H9 (cell line): ENCODE measurements around the gene ERC2. TPM values are rescaled to one million over a fixed set of nuclear protein-coding genes. Genes with fewer than 3 reads are reported as not detected.
A peak's percentile ranks its signal among the peaks of the same experiment; 100 is the strongest.

Experiments
- DNase-seq: peaks from one replicate; pipeline ENCODE4 v3.0.0-alpha.2; 2017
- H2AFZ ChIP-seq: one replicate; pipeline ENCODE4 v1.6.1; 2013; ENCODE audit warnings: mild to moderate bottlenecking, low read length, control low read depth, moderate library complexity
- H2AK5ac ChIP-seq: 2 replicates; pipeline ENCODE4 v1.6.1; 2013; ENCODE audit warnings: low read length, control low read depth, mixed read lengths; ENCODE audit not compliant: insufficient read length
- H2BK120ac ChIP-seq: one replicate; pipeline ENCODE4 v1.6.1; 2013; ENCODE audit warnings: low read depth, mild to moderate bottlenecking, low read length, control low read depth, inconsistent platforms; ENCODE audit not compliant: poor library complexity, severe bottlenecking
- H2BK12ac ChIP-seq: 2 replicates; pipeline ENCODE4 v1.6.1; 2013; ENCODE audit warnings: low read length, control low read depth, mixed read lengths, low read depth; ENCODE audit not compliant: insufficient read length
- H2BK15ac ChIP-seq: 2 replicates; pipeline ENCODE4 v1.6.1; 2013; ENCODE audit warnings: low read depth, low read length, control low read depth
- H2BK20ac ChIP-seq: one replicate; pipeline ENCODE4 v1.6.1; 2013; ENCODE audit warnings: low read depth, mild to moderate bottlenecking, low read length, control low read depth, inconsistent platforms; ENCODE audit not compliant: poor library complexity, severe bottlenecking
- H2BK5ac ChIP-seq: 2 replicates; pipeline ENCODE4 v1.6.1; 2013; ENCODE audit warnings: low read length, control low read depth, mixed read lengths; ENCODE audit not compliant: insufficient read length
- H3K14ac ChIP-seq: 2 replicates; pipeline ENCODE4 v1.6.1; 2013; ENCODE audit warnings: low read length, control low read depth; ENCODE audit not compliant: insufficient read depth
- H3K18ac ChIP-seq: 2 replicates; pipeline ENCODE4 v1.6.1; 2013; ENCODE audit warnings: low read depth, mild to moderate bottlenecking, mixed read lengths, low read length, control low read depth; ENCODE audit not compliant: insufficient read length
- H3K23ac ChIP-seq: 2 replicates; pipeline ENCODE4 v1.6.1; 2013; ENCODE audit warnings: low read length, control low read depth, mixed read lengths, low read depth; ENCODE audit not compliant: insufficient read length
- H3K23me2 ChIP-seq: 2 replicates; pipeline ENCODE4 v1.6.1; 2013; ENCODE audit warnings: low read depth, mild to moderate bottlenecking, mixed read lengths, low read length, control low read depth; ENCODE audit not compliant: insufficient read length, poor library complexity, severe bottlenecking
- H3K27ac ChIP-seq: 2 replicates; pipeline ENCODE4 v1.5.1; 2013; ENCODE audit warnings: low read length, control low read depth, mixed read lengths, low read depth; ENCODE audit not compliant: insufficient read length
- H3K27me3 ChIP-seq: 2 replicates; pipeline ENCODE4 v1.6.1; 2013; ENCODE audit warnings: low read length, control low read depth, inconsistent platforms; ENCODE audit not compliant: insufficient read depth
- H3K4ac ChIP-seq: 2 replicates; pipeline ENCODE4 v1.6.1; 2013; ENCODE audit warnings: low read depth, mild to moderate bottlenecking, control low read depth, inconsistent platforms, low read length, moderate library complexity
- H3K4me1 ChIP-seq: 2 replicates; pipeline ENCODE4 v1.6.1; 2013; ENCODE audit warnings: low read length, control low read depth, inconsistent platforms; ENCODE audit not compliant: insufficient read depth
- H3K4me2 ChIP-seq: 2 replicates; pipeline ENCODE4 v1.6.1; 2013; ENCODE audit warnings: low read length, control low read depth, mixed read lengths; ENCODE audit not compliant: insufficient read length, insufficient read depth
- H3K56ac ChIP-seq: 2 replicates; pipeline ENCODE4 v1.6.1; 2013; ENCODE audit warnings: low read depth, mild to moderate bottlenecking, mixed read lengths, low read length, control low read depth; ENCODE audit not compliant: insufficient read length
- H3K79me1 ChIP-seq: 2 replicates; pipeline ENCODE4 v1.6.1; 2013; ENCODE audit warnings: low read depth, mild to moderate bottlenecking, moderate library complexity, low read length, control low read depth, inconsistent platforms; ENCODE audit not compliant: insufficient read depth, poor library complexity, severe bottlenecking
- H3K79me2 ChIP-seq: 2 replicates; pipeline ENCODE4 v1.6.1; 2013; ENCODE audit warnings: low read length, control low read depth, inconsistent platforms; ENCODE audit not compliant: insufficient read depth
- H3K9ac ChIP-seq: 2 replicates; pipeline ENCODE4 v1.6.1; 2013; ENCODE audit warnings: low read length, control low read depth, mixed read lengths; ENCODE audit not compliant: insufficient read length; ENCODE audit errors: extremely low read depth
- H3K9me3 ChIP-seq: one replicate; pipeline ENCODE4 v1.6.1; 2013; ENCODE audit warnings: low read depth, low read length, inconsistent platforms; ENCODE audit not compliant: control insufficient read depth
- H3T11ph ChIP-seq: one replicate; pipeline ENCODE4 v1.6.1; 2013; ENCODE audit warnings: mild to moderate bottlenecking, low read length, control low read depth, inconsistent platforms
- H4K20me1 ChIP-seq: one replicate; pipeline ENCODE4 v1.6.1; 2013; ENCODE audit not compliant: control insufficient read depth, insufficient read length, insufficient read depth
- H4K5ac ChIP-seq: 2 replicates; pipeline ENCODE4 v1.6.1; 2013; ENCODE audit warnings: low read depth, mild to moderate bottlenecking, mixed read lengths, low read length, control low read depth; ENCODE audit not compliant: insufficient read length
- H4K8ac ChIP-seq: replicated peaks from 2 replicates; pipeline ENCODE4 v1.6.1; 2013; ENCODE audit warnings: low read length, control low read depth, mixed read lengths, low read depth; ENCODE audit not compliant: insufficient read length
- H4K91ac ChIP-seq: 2 replicates; pipeline ENCODE4 v1.6.1; 2013; ENCODE audit warnings: low read depth, mild to moderate bottlenecking, moderate library complexity, mixed read lengths, low read length, control low read depth; ENCODE audit not compliant: insufficient read length
- H3K27ac Mint-ChIP-seq, 3 experiments: 2 replicates in 2 of 3; 3 replicates in 1 of 3; pipeline ENCODE4 v1.8.0; 2020 to 2021; ENCODE audit warnings: mixed read lengths in 3 of 3, mild to moderate bottlenecking in 1 of 3, moderate library complexity in 1 of 3
- H3K27me3 Mint-ChIP-seq: 2 replicates; pipeline ENCODE4 v1.8.0; 2021; ENCODE audit warnings: low read depth, mild to moderate bottlenecking, moderate library complexity, mixed read lengths
- H3K36me3 Mint-ChIP-seq, 3 experiments: 2 replicates in 2 of 3; 3 replicates in 1 of 3; pipeline ENCODE4 v1.8.0; 2020 to 2021; ENCODE audit warnings: low read depth in 3 of 3, mixed read lengths in 3 of 3; ENCODE audit not compliant: insufficient read depth in 1 of 3
- H3K4me1 Mint-ChIP-seq, 2 experiments: 2 replicates each; pipeline ENCODE4 v1.8.0; 2020; ENCODE audit warnings: mixed read lengths in 2 of 2
- H3K4me3 Mint-ChIP-seq, 2 experiments: 2 replicates in 1 of 2; 3 replicates in 1 of 2; pipeline ENCODE4 v1.8.0; 2020 to 2021; ENCODE audit warnings: mild to moderate bottlenecking in 2 of 2, mixed read lengths in 2 of 2, moderate library complexity in 1 of 2
- H3K9me3 Mint-ChIP-seq, 2 experiments: 2 replicates in 1 of 2; 3 replicates in 1 of 2; pipeline ENCODE4 v1.8.0; 2020; ENCODE audit warnings: mild to moderate bottlenecking in 2 of 2, mixed read lengths in 2 of 2, moderate library complexity in 1 of 2
- WGBS: extraction: QIAGEN DNeasy Blood & Tissue Kit; methylation state at CpG from one replicate; pipeline ENCODE4 v1.1.7; 2013; ENCODE audit warnings: missing lambda C conversion rate, low lambda C conversion rate, mixed read lengths; ENCODE audit not compliant: insufficient read length; ENCODE audit errors: extremely low coverage; 5-methylcytosine and 5-hydroxymethylcytosine counted together
- total RNA-seq: library from RNA; stranded (reverse); gene quantifications from 2 replicates; pipeline ENCODE4 v1.2.1, GENCODE V29; 2021
- TF ChIP-seq, protein P1 (sequence below): fragments of 200-600 bp; sonication (generic); conservative IDR thresholded peaks from 3 replicates; pipeline ENCODE4 v1.8.0; 2021; ENCODE audit warnings: antibody characterized with exemption, mild to moderate bottlenecking

Gene ERC2
- total RNA-seq, 1 experiment from 2014 or later = 15.4 TPM

- Histone ChIP-seq H3K18ac (no peak overlapping the region), H3K23me2 (no peaks in the 10 kb centered on the region), H3K9me3 (no peaks in the 10 kb centered on the region), H4K5ac (no peak overlapping the region), H2BK5ac (no peak overlapping the region), H2BK12ac (no peak overlapping the region), H3K79me1 (no peaks in the 10 kb centered on the region), H2AFZ (no peak overlapping the region), H3K79me2 (no peaks in the 10 kb centered on the region), H4K8ac (no peak overlapping the region), H3K4me2 (no peak overlapping the region), H4K20me1 (no peaks in the 10 kb centered on the region), H3T11ph (no peak overlapping the region), H3K14ac (no peak overlapping the region), H4K91ac (no peak overlapping the region), H3K27ac (no peak overlapping the region), H3K4me1 (no peaks in the 10 kb centered on the region), H3K4ac (no peak overlapping the region), H3K23ac (no peak overlapping the region), H3K27me3 (no peaks in the 10 kb centered on the region), H2BK20ac (no peak overlapping the region), H2BK15ac (no peak overlapping the region), H2AK5ac (no peak overlapping the region), H3K56ac (no peak overlapping the region), H3K9ac (no peak overlapping the region), H2BK120ac (no peak overlapping the region)
- Mint-ChIP-seq H3K36me3 (no peaks in the 10 kb centered on the region; a peak in 1 of 7 replicates), H3K9me3 (no peaks in the 10 kb centered on the region), H3K4me3 (no peak overlapping the region), H3K4me1 (no peaks in the 10 kb centered on the region), H3K27ac (0 out of 7 replicates have a peak overlapping the region, but pooled peaks of 1 of the 3 experiments have one; percentile 25), H3K27me3 (no peaks in the 10 kb centered on the region)
- no peak for DNase-seq
- WGBS = no CpG with 5 or more reads among the region's 2 CpGs
- TF ChIP-seq, protein P1, sequence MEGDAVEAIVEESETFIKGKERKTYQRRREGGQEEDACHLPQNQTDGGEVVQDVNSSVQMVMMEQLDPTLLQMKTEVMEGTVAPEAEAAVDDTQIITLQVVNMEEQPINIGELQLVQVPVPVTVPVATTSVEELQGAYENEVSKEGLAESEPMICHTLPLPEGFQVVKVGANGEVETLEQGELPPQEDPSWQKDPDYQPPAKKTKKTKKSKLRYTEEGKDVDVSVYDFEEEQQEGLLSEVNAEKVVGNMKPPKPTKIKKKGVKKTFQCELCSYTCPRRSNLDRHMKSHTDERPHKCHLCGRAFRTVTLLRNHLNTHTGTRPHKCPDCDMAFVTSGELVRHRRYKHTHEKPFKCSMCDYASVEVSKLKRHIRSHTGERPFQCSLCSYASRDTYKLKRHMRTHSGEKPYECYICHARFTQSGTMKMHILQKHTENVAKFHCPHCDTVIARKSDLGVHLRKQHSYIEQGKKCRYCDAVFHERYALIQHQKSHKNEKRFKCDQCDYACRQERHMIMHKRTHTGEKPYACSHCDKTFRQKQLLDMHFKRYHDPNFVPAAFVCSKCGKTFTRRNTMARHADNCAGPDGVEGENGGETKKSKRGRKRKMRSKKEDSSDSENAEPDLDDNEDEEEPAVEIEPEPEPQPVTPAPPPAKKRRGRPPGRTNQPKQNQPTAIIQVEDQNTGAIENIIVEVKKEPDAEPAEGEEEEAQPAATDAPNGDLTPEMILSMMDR = no peak
Measured at GRCh38 chr3:56187051-56187450, 281.2 kb downstream of the ERC2 start.
